Activated gamma-delta T cell treated with Interleukin-2 at 50 U/mL for 16 hours (primary cell): ENCODE measurements around the gene TRIM22.

Experiments used
- DNase-seq: peaks from one replicate; pipeline ENCODE4 v3.0.0-alpha.2; 2020

The TRIM22 gene

DNA sequence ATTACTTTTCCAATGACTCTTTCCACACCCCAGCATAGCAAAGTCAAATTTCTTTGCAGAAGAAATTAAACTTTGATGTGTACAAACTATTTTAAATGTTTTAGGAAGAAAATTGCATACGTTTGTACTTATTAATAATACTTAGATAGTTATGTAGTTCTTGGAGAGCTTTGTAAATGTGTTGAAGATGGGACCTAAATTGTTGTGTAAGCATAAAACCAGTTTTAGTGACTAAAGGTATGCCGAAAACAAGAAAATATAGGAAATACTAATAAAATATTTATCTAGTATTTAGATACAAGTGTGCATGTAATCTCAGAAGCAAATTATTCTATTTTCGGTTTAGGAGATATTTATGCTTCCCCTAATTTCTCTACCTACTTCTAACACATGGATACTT lies 60.2 kb downstream of the TRIM22 start:
- DNase-seq: no peak

DNA sequence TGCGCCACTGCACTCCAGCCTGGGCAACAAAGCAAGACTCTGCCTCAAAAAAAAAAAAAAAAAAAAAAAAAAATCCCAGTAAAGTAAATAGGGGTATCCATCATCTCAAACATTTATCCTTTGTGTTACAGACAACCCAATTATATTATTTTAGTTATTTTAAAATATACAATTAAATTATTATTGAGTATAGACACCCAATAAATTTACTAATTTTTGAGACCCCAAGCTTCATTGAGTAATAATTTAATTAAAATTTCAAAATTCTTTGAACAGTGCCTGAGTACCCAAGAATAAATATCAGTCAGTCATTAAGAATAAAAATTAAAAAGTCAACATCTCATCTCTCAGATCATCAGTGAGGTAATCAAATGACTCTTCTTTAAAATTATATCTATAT lies 64.4 kb downstream of the TRIM22 start, which contains the start of gene OR52N4:
Gene OR52N4, plus strand, starts transcription at position 301 of the 400 bp plus-strand sequence. CDS start 498 bp downstream, outside the sequence.
- no peak for DNase-seq
